Chondrocyte (in vitro differentiated cells): ENCODE results near the gene SIRPB2. TPM values are rescaled to one million over a fixed set of nuclear protein-coding genes. Genes with fewer than 3 reads are reported as not detected.

ENCODE experiments used
- DNase-seq: peaks from one replicate; pipeline ENCODE4 v3.0.0; 2021; ENCODE audit warnings: mixed read lengths, low spot score
- H3K27ac Mint-ChIP-seq: one replicate; pipeline ENCODE4 v1.8.0; 2021; ENCODE audit warnings: mild to moderate bottlenecking, moderate library complexity, mixed read lengths; ENCODE audit not compliant: unreplicated experiment
- H3K27me3 Mint-ChIP-seq: 2 replicates; pipeline ENCODE4 v1.8.0; 2021; ENCODE audit warnings: low read depth, mixed read lengths
- H3K36me3 Mint-ChIP-seq: 2 replicates; pipeline ENCODE4 v1.8.0; 2021; ENCODE audit warnings: low read depth, mixed read lengths
- H3K4me1 Mint-ChIP-seq: 2 replicates; pipeline ENCODE4 v1.8.0; 2021; ENCODE audit warnings: low read depth, mild to moderate bottlenecking, mixed read lengths
- H3K4me3 Mint-ChIP-seq: one replicate; pipeline ENCODE4 v1.8.0; 2021; ENCODE audit warnings: mild to moderate bottlenecking, moderate library complexity, mixed read lengths; ENCODE audit not compliant: unreplicated experiment
- H3K9me3 Mint-ChIP-seq: 2 replicates; pipeline ENCODE4 v1.8.0; 2021; ENCODE audit warnings: low read depth, mixed read lengths
- CTCF ChIP-seq: fragments of 200-600 bp; sonication (generic); IDR thresholded peaks from 2 replicates; pipeline ENCODE4 v1.5.0; 2021; ENCODE audit warnings: antibody characterized with exemption, mild to moderate bottlenecking, moderate library complexity
- total RNA-seq: library from RNA; stranded (reverse); gene quantifications from 3 replicates; pipeline ENCODE4 v1.2.1, GENCODE V29; 2021

SIRPB2 gene
- total RNA-seq, 1 donor from 2014 or later = not detected

GRCh38 chr20:1437235-1437904, 53.9 kb downstream of the SIRPB2 start:
- H3K27ac Mint-ChIP-seq = no peak overlapping the region
- H3K4me3 Mint-ChIP-seq = no peak overlapping the region
- H3K9me3 Mint-ChIP-seq = no peaks in the 10 kb centered on the region
- no peaks in the 10 kb centered on the region for H3K27me3 Mint-ChIP-seq
- H3K4me1 Mint-ChIP-seq = no peaks in the 10 kb centered on the region
- peak; percentile 89 for TF ChIP-seq CTCF
- DNase-seq = no peak
- peaks cover 12% of the 10 kb centered on the region for H3K36me3 Mint-ChIP-seq

- Mint-ChIP-seq H3K4me3 (no peak overlapping the region), H3K27ac (no peak overlapping the region), H3K36me3 (peaks cover 9% of the 10 kb centered on the region), H3K4me1 (no peaks in the 10 kb centered on the region), H3K27me3 (no peaks in the 10 kb centered on the region), H3K9me3 (no peaks in the 10 kb centered on the region)
- no peak for DNase-seq
- TF ChIP-seq CTCF = no peak
These were observed 55.0 kb downstream of the SIRPB2 start for GRCh38 chr20:1436263-1436662.

GRCh38 chr20:1435337-1435699, 55.9 kb downstream of the SIRPB2 start:
- no peak overlapping the region for H3K4me3 Mint-ChIP-seq
- no peaks in the 10 kb centered on the region for H3K9me3 Mint-ChIP-seq
- no peak for DNase-seq
- H3K36me3 Mint-ChIP-seq = peaks cover 9% of the 10 kb centered on the region
- H3K27me3 Mint-ChIP-seq = no peaks in the 10 kb centered on the region
- no peaks in the 10 kb centered on the region for H3K4me1 Mint-ChIP-seq
- no peak for TF ChIP-seq CTCF
- no peak overlapping the region for H3K27ac Mint-ChIP-seq

- H3K4me1 Mint-ChIP-seq = no peaks in the 10 kb centered on the region
- no peak for DNase-seq
- peaks cover 7% of the 10 kb centered on the region for H3K36me3 Mint-ChIP-seq
- no peaks in the 10 kb centered on the region for H3K9me3 Mint-ChIP-seq
- TF ChIP-seq CTCF = no peak
- no peaks in the 10 kb centered on the region for H3K27me3 Mint-ChIP-seq
- no peak overlapping the region for H3K27ac Mint-ChIP-seq
- no peak overlapping the region for H3K4me3 Mint-ChIP-seq
These were observed 56.5 kb downstream of the SIRPB2 start for GRCh38 chr20:1434571-1435336.

GRCh38 chr20:1431158-1431557, 60.1 kb downstream of the SIRPB2 start:
- Mint-ChIP-seq H3K4me1 (peaks cover 3% of the 10 kb centered on the region), H3K9me3 (no peaks in the 10 kb centered on the region), H3K27me3 (no peaks in the 10 kb centered on the region), H3K36me3 (peaks cover 7% of the 10 kb centered on the region), H3K4me3 (no peak overlapping the region), H3K27ac (no peak overlapping the region)
- DNase-seq = no peak
- TF ChIP-seq CTCF = no peak
